ENCODE results near the gene LRRIQ3.

The LRRIQ3 gene

GRCh38 chr1:74091371-74091770 lies 106.6 kb downstream of the LRRIQ3 start:
- no peak for DNase-seq

GRCh38 chr1:74083128-74083527 lies 114.8 kb downstream of the LRRIQ3 start:
- no peak for DNase-seq

GRCh38 chr1:74065081-74065480 lies 132.9 kb downstream of the LRRIQ3 start:
- no peak for DNase-seq

- DNase-seq, result no peak
Measured at GRCh38 chr1:74057719-74058118, 140.3 kb downstream of the LRRIQ3 start.

GRCh38 chr1:74053407-74053806 lies 144.6 kb downstream of the LRRIQ3 start:
- no peak for DNase-seq

GRCh38 chr1:74050386-74050785 lies 147.6 kb downstream of the LRRIQ3 start:
- DNase-seq, result no peak

GRCh38 chr1:74038042-74038441 lies 159.9 kb downstream of the LRRIQ3 start:
- DNase-seq, result no peak

GRCh38 chr1:74012583-74012982 lies 185.4 kb downstream of the LRRIQ3 start:
- no peak for DNase-seq

GRCh38 chr1:74011736-74012135 lies 186.2 kb downstream of the LRRIQ3 start:
- no peak for DNase-seq

GRCh38 chr1:74010206-74010605 lies 187.8 kb downstream of the LRRIQ3 start:
- no peak for DNase-seq

GRCh38 chr1:74005533-74005932 lies 192.4 kb downstream of the LRRIQ3 start:
- no peak for DNase-seq

GRCh38 chr1:74003806-74004205 lies 194.2 kb downstream of the LRRIQ3 start:
- DNase-seq, result no peak

- peak; percentile 35 for DNase-seq
Measured at GRCh38 chr1:73998348-73998959, 199.5 kb downstream of the LRRIQ3 start.

- no peak for DNase-seq
Measured at GRCh38 chr1:73980324-73981040, 217.5 kb downstream of the LRRIQ3 start.

- DNase-seq, result no peak
Measured at GRCh38 chr1:73979684-73980083, 218.3 kb downstream of the LRRIQ3 start.

GRCh38 chr1:73978964-73979363 lies 219.0 kb downstream of the LRRIQ3 start:
- no peak for DNase-seq
